Kidney epithelial cell (primary cell): Measurements from ENCODE around the gene KRTAP9-4. TPM values are rescaled to one million over a fixed set of nuclear protein-coding genes. Genes with fewer than 3 reads are reported as not detected.
"Not testable (repeated sequence)": the region's sequence is repeated elsewhere in the genome, so short reads cannot be mapped to it uniquely, and the experiment has no call there.

Experiments
- DNase-seq: peaks from one replicate; pipeline ENCODE4 v3.0.0-alpha.2; 2010; ENCODE audit warnings: low read depth
- H3K27me3 ChIP-seq: 2 replicates; pipeline ENCODE4 v1.6.0; 2011; ENCODE audit warnings: low read length; ENCODE audit not compliant: control insufficient read depth, insufficient read depth
- H3K36me3 ChIP-seq: 2 replicates; pipeline ENCODE4 v1.5.1; 2011; ENCODE audit warnings: low read length; ENCODE audit not compliant: control insufficient read depth, insufficient read depth
- H3K4me3 ChIP-seq: 2 replicates; pipeline ENCODE4 v1.5.1; 2011; ENCODE audit warnings: low read depth, mild to moderate bottlenecking, control low read depth, low read length
- CTCF ChIP-seq: IDR thresholded peaks from 2 replicates; pipeline ENCODE4 v1.5.1; 2011; ENCODE audit warnings: mild to moderate bottlenecking, moderate library complexity, low read length, control low read depth, inconsistent platforms; ENCODE audit not compliant: insufficient read depth, poor library complexity, severe bottlenecking
- total RNA-seq: library from RNA; depleted of rRNA; stranded (reverse); fragments of >200 nt; gene quantifications from 2 replicates; pipeline ENCODE4 v1.2.3, GENCODE V29; 2015

The KRTAP9-4 gene
- total RNA-seq, 1 donor from 2014 or later: not detected

- Histone ChIP-seq H3K4me3 (no peak overlapping the region), H3K36me3 (no peaks in the 10 kb centered on the region), H3K27me3 (no peaks in the 10 kb centered on the region)
- no peak for DNase-seq
- no peak for TF ChIP-seq CTCF
Observed at GRCh38 chr17:41230094-41230493, 19.4 kb upstream of the KRTAP9-4 start.

- Histone ChIP-seq H3K27me3 (no peaks in the 10 kb centered on the region), H3K36me3 (no peaks in the 10 kb centered on the region), H3K4me3 (no peak overlapping the region)
- TF ChIP-seq CTCF: no peak
- DNase-seq: no peak
Observed at GRCh38 chr17:41231731-41232130, 17.8 kb upstream of the KRTAP9-4 start.

GRCh38 chr17:41232399-41233105 is 16.9 kb upstream of the KRTAP9-4 start, which contains the start of gene KRTAP9-3:
Gene KRTAP9-3 (plus strand): TSS chr17:41232449. CDS start chr17:41232502, 53 bp downstream.
- not testable (repeated sequence) for H3K27me3 ChIP-seq, H3K4me3 ChIP-seq, DNase-seq, H3K36me3 ChIP-seq

- not testable (repeated sequence) for H3K27me3 ChIP-seq, H3K36me3 ChIP-seq, H3K4me3 ChIP-seq, DNase-seq
Observed at GRCh38 chr17:41237116-41237515, 12.4 kb upstream of the KRTAP9-4 start.

GRCh38 chr17:41237949-41238437 is 11.5 kb upstream of the KRTAP9-4 start, which contains the start of gene KRTAP9-8:
Gene KRTAP9-8 (plus strand): TSS chr17:41237999. CDS start chr17:41238052, 53 bp downstream.
- not testable (repeated sequence) for H3K4me3 ChIP-seq, H3K36me3 ChIP-seq, DNase-seq, H3K27me3 ChIP-seq

- not testable (repeated sequence) for H3K27me3 ChIP-seq, H3K36me3 ChIP-seq, H3K4me3 ChIP-seq, DNase-seq
Observed at GRCh38 chr17:41246995-41247787, 2.3 kb upstream of the KRTAP9-4 start.

- no peak for TF ChIP-seq CTCF
- no peaks in the 10 kb centered on the region for H3K27me3 ChIP-seq
- no peak overlapping the region for H3K4me3 ChIP-seq
- no peak for DNase-seq
- H3K36me3 ChIP-seq: no peaks in the 10 kb centered on the region
Observed at GRCh38 chr17:41251261-41251660, 1.8 kb downstream of the KRTAP9-4 start.
